Fibroblast of pulmonary artery (primary cell): ENCODE data around the gene TOMM70.

Experiments used
- DNase-seq: peaks from one replicate; pipeline ENCODE4 v3.0.0-alpha.2; 2010; ENCODE audit warnings: low read depth
- H3K4me3 ChIP-seq: replicated peaks from 2 replicates; pipeline ENCODE4 v1.5.1; 2011; ENCODE audit warnings: low read depth, mild to moderate bottlenecking, control low read depth, low read length, moderate library complexity
- CTCF ChIP-seq: IDR thresholded peaks from 2 replicates; pipeline ENCODE4 v1.5.1; 2011; ENCODE audit warnings: mild to moderate bottlenecking, control low read depth, low read length, inconsistent platforms; ENCODE audit errors: missing control alignments

Gene TOMM70

GRCh38 chr3:100437721-100438622 is 37.1 kb upstream of the TOMM70 start:
- TF ChIP-seq CTCF: no peak
- H3K4me3 ChIP-seq: no peak overlapping the region
- DNase-seq: no peak

- no peak for TF ChIP-seq CTCF
- no peak for DNase-seq
- H3K4me3 ChIP-seq: no peak overlapping the region
Observed at GRCh38 chr3:100436951-100437350, 36.1 kb upstream of the TOMM70 start.

- DNase-seq: no peak
- TF ChIP-seq CTCF: no peak
- H3K4me3 ChIP-seq: no peak overlapping the region
Observed at GRCh38 chr3:100429187-100429716, 28.4 kb upstream of the TOMM70 start.

GRCh38 chr3:100427699-100428098 is 26.8 kb upstream of the TOMM70 start:
- peak; percentile 79 for DNase-seq
- TF ChIP-seq CTCF: no peak
- H3K4me3 ChIP-seq: no peak overlapping the region

GRCh38 chr3:100426067-100426682 is 25.3 kb upstream of the TOMM70 start:
- H3K4me3 ChIP-seq: no peak overlapping the region
- no peak for TF ChIP-seq CTCF
- no peak for DNase-seq

GRCh38 chr3:100425316-100425715 is 24.4 kb upstream of the TOMM70 start:
- peak; percentile 18 for DNase-seq
- H3K4me3 ChIP-seq: no peak overlapping the region
- TF ChIP-seq CTCF: no peak

- no peak overlapping the region for H3K4me3 ChIP-seq
- no peak for DNase-seq
- TF ChIP-seq CTCF: no peak
Observed at GRCh38 chr3:100424261-100424660, 23.4 kb upstream of the TOMM70 start.
